NCI-H146 (cell line): ENCODE data around the gene RPL37.
"Not testable (repeated sequence)": the region's sequence is repeated elsewhere in the genome, so short reads cannot be mapped to it uniquely, and the experiment has no call there.

Experiments
- DNase-seq: peaks from one replicate; lab custom pipeline; 2025; lab: John Stamatoyannopoulos, UW

Gene RPL37

DNA sequence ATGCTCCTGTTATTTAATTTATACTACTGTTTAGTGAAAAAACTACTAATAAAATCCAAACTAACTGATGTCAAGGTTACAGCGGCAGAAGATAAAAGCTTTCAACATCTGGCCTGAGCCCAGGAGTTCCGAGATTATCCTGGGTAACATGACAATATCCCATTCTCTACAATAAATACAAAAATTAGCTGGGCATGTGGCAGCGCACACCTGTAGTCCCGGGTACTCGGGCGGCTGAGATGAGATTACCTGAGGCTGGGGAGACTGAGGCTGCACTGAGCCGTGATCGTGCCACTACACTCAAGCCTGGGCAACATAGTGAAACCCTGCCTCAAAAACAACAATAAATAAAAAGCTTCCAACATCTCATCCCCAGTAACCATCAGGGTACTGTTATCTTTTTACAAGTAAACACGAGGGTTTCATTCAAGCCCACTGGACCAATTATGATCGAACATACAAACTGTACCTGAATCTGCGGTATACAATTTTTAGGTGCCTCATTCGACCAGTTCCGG lies 1.3 kb downstream of the RPL37 start:
- no peak for DNase-seq

DNA sequence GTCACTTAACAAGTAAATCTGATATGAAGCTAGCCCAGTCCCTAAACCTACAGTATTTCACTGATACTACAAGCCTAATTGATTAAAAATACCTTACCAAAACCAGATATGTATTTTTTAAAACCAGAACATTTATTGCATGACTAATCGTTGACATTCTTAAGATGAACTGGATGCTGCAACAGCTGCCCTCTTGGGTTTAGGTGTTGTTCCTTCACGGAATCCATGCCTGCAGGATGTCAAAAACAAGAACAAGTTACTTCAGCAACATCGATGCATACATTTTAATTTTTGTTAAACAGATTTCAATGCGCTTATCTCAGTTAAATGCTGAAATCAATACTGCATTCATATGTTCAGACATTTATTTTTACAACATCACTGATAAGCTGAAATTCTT lies 2.7 kb downstream of the RPL37 start:
- no peak for DNase-seq

DNA sequence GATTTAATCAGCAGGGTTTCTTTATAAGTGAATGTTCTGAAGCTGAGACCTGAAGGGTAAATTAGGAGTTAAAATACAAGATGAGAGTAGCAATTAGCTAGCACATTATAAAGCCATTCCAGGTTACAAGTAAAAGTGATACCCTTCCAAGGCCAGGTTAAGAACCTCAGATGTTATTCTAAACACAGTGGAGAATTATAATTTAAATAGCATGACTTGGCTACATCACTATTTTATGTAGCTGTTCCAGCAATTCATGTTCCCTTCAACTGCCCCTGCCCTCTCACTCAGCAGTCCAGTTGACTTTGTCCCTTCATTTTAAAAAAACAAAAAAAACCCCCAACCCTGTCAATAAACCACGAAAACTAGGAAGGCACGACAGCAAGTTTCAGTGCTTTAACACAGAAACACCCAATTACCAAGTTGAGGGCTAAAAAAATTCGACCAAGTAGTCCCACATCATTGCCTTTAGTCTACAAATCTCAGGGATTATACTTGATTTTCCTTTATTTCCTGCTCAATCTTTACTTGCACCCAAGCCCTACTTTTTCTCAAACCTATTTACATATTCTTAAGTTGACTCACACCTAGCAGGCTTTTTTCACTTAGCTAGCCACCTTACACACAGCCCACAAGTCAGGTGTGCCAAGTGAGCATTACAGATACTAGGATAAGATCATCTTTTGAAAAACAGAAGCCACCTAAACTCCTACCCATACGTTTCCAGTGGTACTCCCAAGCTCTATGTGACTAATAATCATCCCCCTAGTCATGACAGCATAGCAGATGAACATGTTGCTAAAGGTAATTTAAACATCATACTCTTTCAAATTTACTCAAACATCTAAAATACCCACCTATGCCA lies 3.4 kb downstream of the RPL37 start:
- DNase-seq = no peak

DNA sequence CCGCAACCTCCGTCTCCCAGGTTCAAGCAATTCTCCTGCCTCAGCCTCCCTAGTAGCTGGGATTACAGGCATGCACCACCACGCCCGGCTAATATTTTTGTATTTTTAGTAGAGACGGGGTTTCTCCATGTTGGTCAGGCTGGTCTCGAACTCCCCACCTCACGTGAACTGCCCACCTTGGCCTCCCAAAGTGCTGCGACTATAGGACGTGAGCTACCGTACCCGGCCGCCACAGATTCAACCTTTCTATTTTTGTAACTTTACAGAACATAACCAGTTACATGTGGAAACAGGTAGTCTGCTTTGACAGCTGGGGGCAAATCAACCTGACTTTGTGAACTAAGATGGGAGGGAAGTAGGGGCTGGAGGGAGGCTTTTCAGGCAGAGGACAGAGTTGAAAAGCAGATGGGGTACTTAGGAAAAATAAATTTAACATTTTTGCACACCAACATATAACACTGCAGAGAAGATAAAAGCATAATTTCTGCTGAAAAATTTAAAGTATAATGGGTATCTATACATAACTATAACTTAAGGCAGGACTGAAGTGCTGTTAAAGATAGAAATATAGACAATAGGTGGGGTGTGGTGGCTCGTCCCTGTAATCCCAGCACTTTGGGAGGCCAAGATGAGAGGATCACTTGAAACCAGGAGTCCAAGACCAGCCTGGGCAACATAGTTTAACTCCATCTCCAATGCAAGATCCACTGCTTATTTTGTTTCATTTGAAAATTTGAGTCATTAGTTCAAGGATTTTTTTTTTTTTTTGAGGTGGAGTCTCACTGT lies 5.1 kb downstream of the RPL37 start:
- DNase-seq = no peak

DNA sequence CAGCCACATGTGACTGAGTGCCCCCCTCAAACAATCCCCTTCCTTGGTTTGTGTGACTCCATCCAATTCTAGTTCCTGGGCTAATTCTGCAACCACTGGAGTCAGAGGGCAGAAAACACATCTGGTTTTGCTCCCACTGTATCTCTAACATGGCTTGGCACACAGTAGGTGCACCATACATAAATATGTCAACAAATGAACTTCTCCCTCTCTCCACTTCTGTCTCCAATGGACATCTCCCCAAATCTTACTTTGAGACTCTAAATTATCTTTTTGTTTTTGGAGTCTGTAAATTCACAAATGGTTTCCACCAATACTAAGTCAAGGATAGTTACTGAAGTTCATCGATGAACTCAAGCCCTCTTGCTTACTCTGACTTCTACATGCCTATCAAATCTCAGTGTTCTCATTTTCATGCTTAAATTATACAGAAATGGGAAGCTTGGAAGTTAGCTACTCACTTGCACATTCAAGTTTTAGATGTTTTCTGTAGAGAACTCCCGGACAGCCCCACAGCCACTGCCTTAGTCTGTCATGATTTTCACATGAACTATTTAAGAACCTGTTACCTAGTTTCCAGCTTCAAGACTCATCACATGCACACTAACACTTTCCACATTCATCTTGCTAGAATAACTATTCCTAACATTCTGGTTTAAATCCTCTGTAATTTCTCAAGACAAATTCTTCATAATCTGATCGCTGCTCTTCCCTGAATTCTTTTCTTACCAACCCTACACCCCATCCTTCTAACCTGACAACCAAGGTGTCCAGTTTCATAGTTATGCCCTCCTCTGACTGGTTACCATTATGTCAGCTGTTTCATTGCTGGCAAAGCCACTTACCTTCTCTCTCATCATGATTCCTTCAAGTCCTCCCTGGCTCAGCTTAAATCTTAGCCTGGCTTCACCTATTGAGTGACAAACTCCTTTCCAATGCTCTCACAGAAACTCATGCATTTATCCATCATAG lies 6.0 kb downstream of the RPL37 start:
- DNase-seq = no peak

DNA sequence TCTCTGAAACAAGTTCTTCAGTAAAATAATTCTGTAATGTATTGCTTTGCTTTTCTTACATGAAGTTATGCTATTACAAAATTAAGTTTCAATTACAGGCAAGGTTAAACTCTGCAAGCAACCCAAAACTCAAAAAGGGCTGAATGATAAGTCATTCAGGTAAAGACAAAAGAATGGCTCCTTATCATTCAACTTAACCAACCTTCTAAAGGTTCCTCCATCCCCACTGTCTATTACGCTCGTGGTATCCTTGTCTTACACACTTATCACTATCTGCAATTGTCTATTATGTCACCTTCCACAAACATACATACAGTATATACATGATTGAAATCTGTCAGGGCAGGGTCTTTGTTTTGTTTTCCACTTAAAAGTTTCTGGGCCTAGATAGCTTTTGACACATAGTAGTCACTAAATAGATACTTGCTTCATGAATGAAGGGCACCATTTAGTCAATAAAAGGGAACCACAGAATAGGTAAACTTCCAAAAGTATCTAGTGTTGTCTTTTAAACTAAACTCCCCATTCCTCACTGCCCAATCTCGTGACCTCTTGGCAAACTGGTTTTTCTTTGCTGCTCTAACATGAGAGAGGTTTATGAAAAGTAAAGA lies 6.9 kb downstream of the RPL37 start:
- DNase-seq = no peak

DNA sequence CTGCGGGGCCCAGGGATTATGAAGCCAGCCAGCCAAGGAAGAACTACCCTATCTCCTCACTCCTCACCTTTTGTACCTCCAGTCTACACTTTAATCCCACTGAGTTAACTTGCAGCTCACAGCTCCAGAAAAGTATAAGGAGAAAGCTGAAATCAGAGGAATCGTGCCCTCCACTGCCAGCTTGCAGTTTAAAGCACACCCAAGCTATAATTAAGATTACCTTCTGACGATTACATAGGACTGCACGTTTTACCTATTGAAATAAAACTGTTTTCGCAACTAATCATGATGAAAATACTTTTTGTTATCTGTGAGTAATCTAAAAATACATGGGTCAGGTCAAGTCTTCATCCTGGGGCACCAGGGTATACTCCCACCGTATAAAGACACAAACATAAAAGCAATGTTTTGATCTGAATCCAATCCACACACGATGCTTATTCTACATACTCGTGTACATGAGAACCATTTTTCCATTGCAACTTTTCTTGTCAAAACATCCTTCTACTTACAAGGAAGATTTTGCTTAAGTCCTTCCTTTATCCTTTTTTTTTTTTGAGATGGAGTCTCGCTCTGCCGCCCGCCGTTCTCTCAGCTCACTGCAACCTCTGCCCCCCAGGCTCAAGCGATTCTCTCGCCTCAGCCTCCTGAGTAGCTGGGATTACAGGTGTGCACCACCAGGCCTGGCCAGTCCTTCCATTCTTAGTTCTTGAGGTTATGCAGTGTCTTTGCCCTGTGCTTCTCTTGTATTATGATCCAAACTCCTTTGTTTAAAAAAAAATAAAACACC lies 7.6 kb downstream of the RPL37 start:
- DNase-seq = no peak

DNA sequence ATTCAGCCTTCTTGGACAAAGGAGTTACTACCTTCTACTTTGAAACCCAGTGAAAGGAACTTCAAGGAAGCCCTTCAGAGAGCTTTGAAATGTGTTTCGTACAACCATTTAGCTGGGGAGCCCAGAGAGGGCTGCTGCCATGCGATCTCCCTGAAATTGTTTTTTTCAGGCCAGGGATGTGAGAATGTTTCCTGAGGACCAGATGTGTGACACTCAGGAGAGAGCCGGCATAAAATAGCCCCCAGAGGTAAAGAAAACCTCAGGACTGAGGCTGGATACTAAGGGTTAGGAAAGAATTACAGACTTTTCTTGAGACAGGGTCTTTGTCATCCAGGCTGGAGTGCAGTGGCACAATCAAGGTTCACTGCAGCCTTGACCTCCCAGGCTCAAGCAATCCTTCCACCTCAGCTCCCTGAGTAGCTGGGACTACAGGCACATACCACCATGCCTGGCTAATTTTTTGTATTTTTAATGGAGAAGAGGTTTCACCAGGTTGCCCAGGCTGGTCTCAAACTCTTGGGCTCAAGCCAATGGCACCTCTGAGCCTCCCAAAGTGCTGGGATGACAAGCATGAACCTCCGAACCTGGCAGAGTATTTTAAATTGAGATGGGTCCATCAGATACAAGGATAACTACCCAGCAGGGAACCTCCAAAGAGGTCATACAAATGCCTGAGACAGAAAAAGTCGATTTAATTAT lies 8.4 kb downstream of the RPL37 start:
- DNase-seq = no peak

DNA sequence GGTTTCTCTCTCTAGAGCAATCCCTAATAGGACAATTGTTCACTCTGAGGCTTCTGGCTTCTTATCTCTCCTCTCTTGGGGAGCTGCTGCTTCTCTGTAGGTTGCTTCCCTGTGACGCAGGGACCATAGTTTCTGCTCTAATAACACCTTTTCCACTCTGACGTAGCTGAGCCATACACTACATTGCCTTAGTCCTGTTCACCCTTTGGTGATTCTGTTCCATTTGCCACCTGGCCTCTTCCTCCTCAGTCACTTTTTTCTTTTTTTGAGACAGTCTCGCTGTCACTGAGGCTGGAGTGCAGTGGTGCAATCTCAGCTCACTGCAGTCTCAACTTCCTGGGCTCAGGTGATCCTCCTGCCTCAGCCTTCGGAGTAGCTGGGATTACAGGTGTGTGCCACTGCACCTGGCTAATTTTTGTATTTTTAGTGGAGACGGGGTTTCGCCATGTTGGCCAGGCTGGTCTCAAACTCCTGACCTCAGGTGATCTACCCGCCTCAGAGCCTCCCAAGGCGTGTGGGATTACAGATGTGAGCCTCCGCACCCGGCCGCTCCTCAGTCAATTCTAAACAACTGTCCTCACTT lies 9.5 kb downstream of the RPL37 start:
- DNase-seq = not testable (repeated sequence)

DNA sequence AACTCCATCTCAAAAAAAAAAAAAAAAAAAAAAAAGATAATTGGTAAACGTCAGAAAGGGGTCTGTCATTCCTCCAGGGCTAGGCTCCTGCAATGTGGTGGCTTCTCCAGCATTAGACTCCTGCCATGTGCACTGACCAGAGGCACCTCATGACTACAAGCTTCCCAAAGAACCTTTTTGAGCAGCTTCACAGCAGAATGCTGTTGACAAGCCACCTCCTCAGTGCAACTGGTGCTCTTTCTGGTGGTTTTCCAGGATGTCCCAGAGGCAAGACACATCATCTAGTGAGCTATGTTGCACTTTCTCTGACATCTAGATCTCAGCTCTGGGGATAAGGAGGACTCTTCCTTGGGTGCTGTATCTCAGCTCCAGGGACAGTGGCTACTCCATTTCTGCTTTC lies 11.6 kb downstream of the RPL37 start:
- DNase-seq = no peak

DNA sequence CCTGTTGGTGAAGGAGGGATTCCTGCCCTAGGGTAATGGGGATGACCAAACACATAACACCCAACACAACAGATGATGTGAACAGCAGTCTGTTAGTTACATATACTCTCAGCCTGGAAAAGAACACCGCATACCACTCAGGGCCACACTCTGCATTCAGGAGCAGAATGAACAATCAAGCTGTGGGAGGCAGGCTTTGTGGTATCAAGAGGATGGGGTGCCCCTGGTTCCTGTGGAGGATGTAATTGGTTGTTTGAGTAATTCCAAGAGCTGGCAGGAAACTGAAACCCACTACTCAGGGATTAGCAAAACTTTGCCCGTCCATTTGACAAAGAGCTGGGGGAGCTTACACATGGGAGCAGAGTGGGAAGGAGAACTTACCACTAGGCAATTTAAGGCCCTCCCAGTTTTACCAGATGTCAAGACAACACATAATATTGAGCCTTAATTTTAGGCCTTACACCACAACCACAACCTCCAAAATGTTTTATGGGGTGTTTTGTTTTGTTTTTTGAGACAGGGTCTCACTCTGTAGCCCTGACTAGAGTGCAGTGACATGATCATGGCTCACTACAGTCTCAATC lies 21.2 kb downstream of the RPL37 start:
- DNase-seq = no peak

DNA sequence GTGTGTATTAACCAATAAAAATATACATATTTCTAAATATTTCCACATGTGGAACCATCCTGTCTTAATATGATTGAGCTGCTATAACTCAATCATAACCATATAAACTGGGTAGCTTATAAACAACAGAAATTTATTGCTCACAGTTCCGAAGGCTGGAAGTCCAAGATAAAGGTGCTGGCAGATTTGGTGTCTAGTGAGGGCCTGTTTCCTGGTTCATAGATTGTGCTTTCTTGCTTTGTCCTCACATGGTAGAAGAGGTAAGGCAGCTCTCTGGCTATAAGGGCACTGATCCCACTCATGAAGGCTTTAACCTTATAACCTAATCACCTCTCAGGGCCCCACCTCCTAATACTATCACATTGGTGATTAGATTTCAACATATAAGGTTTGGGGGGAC lies 22.9 kb downstream of the RPL37 start:
- no peak for DNase-seq

DNA sequence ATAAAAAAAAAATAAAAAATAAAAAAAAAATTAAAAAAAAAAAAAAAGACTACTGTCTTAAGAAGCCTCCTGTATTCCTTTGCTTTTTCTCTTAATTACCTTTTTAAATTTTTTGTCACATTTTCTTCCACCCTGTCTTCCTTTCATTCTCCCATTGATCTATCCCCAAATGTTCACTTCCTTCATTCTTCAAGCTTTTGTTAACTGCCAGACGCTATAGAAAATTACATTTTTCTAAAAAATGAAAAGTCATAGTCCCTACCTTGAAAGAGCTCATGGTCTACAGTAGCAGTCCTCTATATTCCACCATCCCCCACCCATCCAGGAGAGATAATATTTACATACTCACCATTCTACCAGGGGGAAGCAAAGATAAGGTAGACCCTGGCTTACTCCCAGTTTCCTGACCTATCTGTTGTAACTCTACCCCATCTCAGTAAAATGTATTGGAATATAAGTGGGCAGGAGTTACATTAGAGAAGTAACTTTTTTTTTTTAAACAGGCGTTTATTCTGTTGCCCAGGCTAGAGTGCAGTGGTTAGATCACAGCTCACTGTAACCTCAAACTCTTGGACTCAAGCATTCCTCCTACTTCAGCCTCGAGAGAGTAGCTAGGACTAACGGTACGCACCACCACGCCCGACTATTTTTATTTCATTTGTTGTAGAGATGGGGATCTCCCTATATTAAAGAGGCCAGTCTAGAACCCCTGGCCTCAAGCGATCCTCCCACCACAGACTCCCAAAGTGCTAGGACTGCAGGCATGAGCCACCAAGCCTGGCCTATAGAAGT lies 33.1 kb downstream of the RPL37 start:
- DNase-seq = no peak

DNA sequence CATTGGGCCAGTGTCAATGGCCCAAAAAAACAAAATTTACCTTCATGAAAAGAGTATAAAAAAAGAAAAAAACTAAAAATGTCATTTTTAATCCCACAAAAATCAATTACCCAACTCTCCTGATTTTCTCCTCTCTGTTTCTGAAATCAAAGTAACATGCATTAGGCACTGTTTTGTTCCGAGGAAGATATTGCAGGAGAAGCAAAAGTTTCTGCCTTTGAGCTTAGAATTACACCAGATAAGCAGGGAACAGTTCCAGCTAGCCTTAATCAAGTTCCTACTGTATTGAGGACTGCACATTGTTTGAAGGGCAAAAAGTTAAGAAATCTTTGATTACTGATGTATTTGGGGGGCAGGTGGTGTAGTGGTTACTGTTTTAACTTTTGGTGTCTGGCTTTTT lies 35.8 kb downstream of the RPL37 start:
- no peak for DNase-seq

DNA sequence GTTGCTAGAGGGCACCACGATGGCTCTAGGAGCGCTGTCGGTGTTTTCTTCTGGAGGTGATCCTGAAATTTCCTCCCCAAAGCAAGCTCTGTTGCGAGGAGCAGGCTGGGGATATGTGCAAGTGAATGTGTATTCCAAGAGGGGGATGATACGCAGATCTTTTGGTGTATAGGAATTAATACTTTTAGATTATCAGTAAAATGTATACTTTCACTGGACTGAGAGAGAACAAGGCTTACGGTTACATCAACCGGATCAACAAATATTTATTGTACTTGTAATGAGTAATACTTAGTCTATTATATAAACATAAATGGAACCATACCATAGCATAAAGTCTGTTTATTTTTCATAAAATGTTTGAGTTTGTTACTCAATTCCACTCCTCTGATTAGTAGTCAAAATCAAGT lies 36.2 kb downstream of the RPL37 start:
- DNase-seq = no peak

DNA sequence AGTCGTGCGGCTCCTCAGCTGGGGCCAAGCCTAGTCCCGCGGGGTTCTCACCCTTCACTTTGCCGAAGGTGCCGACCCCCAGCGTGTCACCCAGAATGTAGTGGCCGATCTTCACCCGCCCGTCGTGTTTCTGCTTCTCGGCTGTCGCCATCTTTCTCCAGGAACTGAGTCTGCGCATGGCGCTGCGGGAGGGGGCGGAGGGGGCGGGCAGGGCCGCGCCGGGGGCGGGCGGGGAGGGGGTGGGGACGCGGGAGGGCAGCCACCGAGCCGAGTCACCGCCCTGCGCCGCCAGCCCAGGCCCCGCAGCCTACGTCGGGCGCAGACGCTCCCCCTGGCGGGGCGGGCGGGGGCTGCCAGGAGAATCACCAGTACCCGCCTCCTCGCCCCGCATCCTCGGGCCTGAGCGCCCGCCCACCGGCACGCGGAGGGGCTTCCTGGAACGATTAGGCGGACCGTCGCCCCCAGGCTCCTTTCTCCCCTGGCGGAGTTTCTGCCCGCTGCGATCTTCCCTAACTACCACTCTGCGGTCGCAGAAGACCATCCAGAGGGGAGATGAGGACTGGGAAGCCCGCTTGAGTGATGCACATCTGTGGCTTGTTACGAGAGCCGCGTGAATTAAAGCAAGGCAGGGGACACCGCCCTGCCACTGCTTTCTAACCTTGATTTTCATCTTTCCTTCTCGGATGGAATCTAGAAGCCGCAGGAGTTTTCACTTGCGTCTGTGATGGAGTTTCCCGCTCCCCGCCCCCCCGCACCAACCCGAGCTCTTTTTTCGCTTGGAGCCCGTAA lies 36.8 kb downstream of the RPL37 start, which contains the start of gene PRKAA1:
Gene PRKAA1, minus strand, starts transcription at position 363 of the 789 bp plus-strand sequence. Its CDS starts 185 bp downstream, at position 178.
- peak; percentile 87 for DNase-seq

DNA sequence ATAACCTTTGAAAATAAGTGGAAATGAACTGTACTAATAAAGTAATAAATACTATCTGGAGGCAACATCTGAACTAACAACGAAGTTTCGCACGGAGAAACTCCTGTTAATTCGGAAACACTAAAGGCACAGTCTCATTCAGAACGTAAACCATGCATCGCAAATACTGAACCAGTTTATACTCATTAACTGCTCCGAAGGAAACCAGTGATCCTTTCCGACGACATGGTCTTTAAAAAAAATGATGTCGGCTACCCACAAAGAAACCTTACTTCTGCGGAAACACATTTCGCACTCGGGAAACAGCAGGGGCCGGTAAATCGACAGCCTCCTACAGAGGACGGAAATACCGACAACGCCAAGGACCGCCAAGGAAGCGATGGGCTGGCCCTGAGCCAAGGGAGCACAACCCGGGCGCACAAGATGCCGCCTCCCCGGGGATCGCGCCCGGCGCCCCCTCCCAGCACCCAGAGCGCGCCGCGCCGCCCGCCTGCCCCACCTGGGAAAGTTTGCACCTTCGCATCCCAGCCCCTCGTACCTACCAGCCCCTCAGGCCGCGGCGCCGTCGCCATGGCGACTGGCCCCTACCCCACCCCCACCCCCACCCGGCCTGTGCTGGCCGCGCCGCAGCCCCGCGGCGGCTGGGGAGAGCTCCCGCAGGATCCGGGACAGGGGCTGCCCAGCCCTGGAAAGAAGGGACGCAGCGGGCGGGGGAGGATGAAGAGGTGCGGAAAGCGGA lies 37.6 kb downstream of the RPL37 start:
- DNase-seq = peak; percentile 81
